HCT116 (cell line): ENCODE data around the gene WDR33. TPM values are rescaled to one million over a fixed set of nuclear protein-coding genes. Genes with fewer than 3 reads are reported as not detected.

ENCODE experiments used
- ATAC-seq: fragments of 200-7000 bp; cut with Tn5 transposase; 2 replicates; pipeline ENCODE4 v1.9.1; 2020; ENCODE audit warnings: mild to moderate bottlenecking, moderate library complexity
- BruUV-seq: library from RNA; stranded (reverse); fragments of 400-500 nt; replicated peaks from 2 replicates; lab custom pipeline; 2021; lab: Mats Ljungman, UMichigan
- CTCF ChIA-PET: fragments of 300-600 bp; sonication (Branson Sonifier 250); formaldehyde crosslinking; loops from one replicate; lab custom pipeline; 2021; ENCODE audit warnings: antibody characterized with exemption; lab: Charles Lee
- POLR2A ChIA-PET: fragments of 300-600, 350-600 bp; sonication (Branson Sonifier 250); formaldehyde crosslinking; loops from one replicate; lab custom pipeline; 2021; ENCODE audit warnings: antibody characterized with exemption; lab: Charles Lee
- RAD21 ChIA-PET, 2 experiments: fragments of 300-600 bp; sonication (Branson Sonifier 250); formaldehyde crosslinking; loops; one replicate each; lab custom pipeline; 2023; ENCODE audit warnings: low total read pairs in 2 of 2; ENCODE audit not compliant: uncharacterized antibody in 2 of 2, unreplicated experiment in 2 of 2, low non-redundant PET in 1 of 2; lab: Charles Lee
- DNase-seq: peaks from one replicate; pipeline ENCODE4 v3.0.0-alpha.2; 2010; ENCODE audit warnings: low read depth, low spot score
- H2AFZ ChIP-seq: fragments of 200-600 bp; shearing (Covaris generic), sonication (generic); 2 replicates; pipeline ENCODE4 v1.6.1; 2017; ENCODE audit warnings: low read depth, mixed run types, mixed read lengths, antibody characterized with exemption, low read length; ENCODE audit not compliant: poor library complexity, severe bottlenecking
- H3K27ac ChIP-seq: 2 replicates; pipeline ENCODE4 v1.5.1; 2012; ENCODE audit warnings: low read depth, low read length
- H3K27me3 ChIP-seq: fragments of 200-600 bp; sonication (generic); 2 replicates; pipeline ENCODE4 v1.6.1; 2016; ENCODE audit warnings: mixed run types, low read length, mixed read lengths; ENCODE audit not compliant: insufficient read depth
- H3K36me3 ChIP-seq, 2 experiments: fragments of 200-500 bp in 1 of 2; fragments of 200-600 bp in 1 of 2; sonication (Bioruptor generic) in 1 of 2; sonication (generic) in 1 of 2; 2 replicates each; pipeline versions ENCODE4 v1.5.1 to v1.6.1; 2014 to 2016; ENCODE audit warnings: low read length in 2 of 2, inconsistent platforms in 1 of 2, mixed read lengths in 1 of 2, mixed run types in 1 of 2; ENCODE audit not compliant: insufficient read depth in 2 of 2, control insufficient read depth in 1 of 2
- H3K4me1 ChIP-seq, 2 experiments: fragments of 200-600 bp in 1 of 2; sonication (generic) in 1 of 2; 2 replicates each; pipeline versions ENCODE4 v1.5.1 to v1.6.1; 2012 to 2017; ENCODE audit warnings: low read length in 2 of 2, inconsistent platforms in 1 of 2, mild to moderate bottlenecking in 1 of 2, mixed read lengths in 1 of 2, mixed run types in 1 of 2, moderate library complexity in 1 of 2; ENCODE audit not compliant: insufficient read depth in 2 of 2, control insufficient read depth in 1 of 2
- H3K4me2 ChIP-seq: fragments of 200-600 bp; sonication (generic); 2 replicates; pipeline ENCODE4 v1.6.1; 2017; ENCODE audit warnings: mixed run types, low read length, mixed read lengths
- H3K4me3 ChIP-seq, 2 experiments: fragments of 200-600 bp in 1 of 2; sonication (generic) in 1 of 2; replicated peaks in 1 of 2; 2 replicates each; pipeline ENCODE4 v1.5.1; 2011 to 2016; ENCODE audit warnings: low read length in 2 of 2, control low read depth in 1 of 2, low read depth in 1 of 2, mild to moderate bottlenecking in 1 of 2, mixed read lengths in 1 of 2, mixed run types in 1 of 2
- H3K79me2 ChIP-seq: fragments of 200-600 bp; sonication (generic); 2 replicates; pipeline ENCODE4 v1.6.1; 2017; ENCODE audit warnings: mild to moderate bottlenecking, mixed run types, low read length, moderate library complexity, mixed read lengths; ENCODE audit not compliant: insufficient read depth
- H3K9ac ChIP-seq: fragments of 200-600 bp; sonication (generic); 2 replicates; pipeline ENCODE4 v1.6.1; 2016; ENCODE audit warnings: low read length, mixed read lengths
- H3K9me2 ChIP-seq: fragments of 200-600 bp; sonication (generic), shearing (Covaris generic); 2 replicates; pipeline ENCODE4 v1.6.1; 2017; ENCODE audit warnings: mixed run types, mild to moderate bottlenecking, moderate library complexity; ENCODE audit not compliant: insufficient read depth
- H3K9me3 ChIP-seq, 2 experiments: fragments of 200-500 bp in 1 of 2; fragments of 200-600 bp in 1 of 2; sonication (Bioruptor generic) in 1 of 2; sonication (generic) in 1 of 2; 2 replicates each; pipeline ENCODE4 v1.6.1; 2014 to 2017; ENCODE audit warnings: low read length in 2 of 2, mixed read lengths in 2 of 2, inconsistent platforms in 1 of 2, low read depth in 1 of 2, mild to moderate bottlenecking in 1 of 2, mixed run types in 1 of 2, moderate library complexity in 1 of 2; ENCODE audit not compliant: control insufficient read depth in 1 of 2, insufficient read depth in 1 of 2
- H4K20me1 ChIP-seq: fragments of 200-600 bp; sonication (generic), shearing (Covaris generic); 2 replicates; pipeline ENCODE4 v1.6.1; 2017; ENCODE audit warnings: mixed run types, mild to moderate bottlenecking, moderate library complexity; ENCODE audit not compliant: insufficient read depth
- CEBPB ChIP-seq: IDR thresholded peaks from 2 replicates; pipeline ENCODE4 v1.6.1; 2012; ENCODE audit warnings: low read depth
- EGR1 ChIP-seq: IDR thresholded peaks from 2 replicates; pipeline ENCODE4 v1.6.1; 2012; ENCODE audit warnings: low read depth
- EZH2 ChIP-seq: fragments of 200-600 bp; sonication (generic); IDR thresholded peaks from 2 replicates; pipeline ENCODE4 v1.6.1; 2017; ENCODE audit warnings: antibody characterized with exemption, mixed run types
- FOSL1 ChIP-seq: IDR thresholded peaks from 2 replicates; pipeline ENCODE4 v1.6.1; 2012; ENCODE audit warnings: low read depth
- JUND ChIP-seq: IDR thresholded peaks from 2 replicates; pipeline ENCODE4 v1.6.1; 2012
- POLR2A ChIP-seq: IDR thresholded peaks from 2 replicates; pipeline ENCODE4 v1.7.0; 2011; ENCODE audit warnings: borderline replicate concordance; ENCODE audit not compliant: insufficient read depth, insufficient read length; ENCODE audit errors: extremely low read depth
- RAD21 ChIP-seq: IDR thresholded peaks from 2 replicates; pipeline ENCODE4 v1.6.1; 2012; ENCODE audit warnings: low read depth, mild to moderate bottlenecking
- SIN3A ChIP-seq: IDR thresholded peaks from 2 replicates; pipeline ENCODE4 v1.6.1; 2012; ENCODE audit warnings: low read depth
- SP1 ChIP-seq: IDR thresholded peaks from 2 replicates; pipeline ENCODE4 v1.6.1; 2012; ENCODE audit warnings: low read depth
- YY1 ChIP-seq: IDR thresholded peaks from 2 replicates; pipeline ENCODE4 v1.6.1; 2011; ENCODE audit warnings: low read length, low read depth, moderate library complexity, mild to moderate bottlenecking; ENCODE audit not compliant: insufficient replicate concordance; ENCODE audit errors: extremely low read depth
- ZFX ChIP-seq: fragments of 450-650 bp; IDR thresholded peaks from 2 replicates; pipeline ENCODE4 v1.6.1; 2017
- ZNF274 ChIP-seq: fragments of 200-500 bp; sonication (Bioruptor generic); IDR thresholded peaks from 2 replicates; pipeline ENCODE4 v1.6.1; 2014; ENCODE audit warnings: mild to moderate bottlenecking, low read depth, low read length, inconsistent platforms
- intact Hi-C: fragments of 100-400 bp; cut with micrococcal nuclease; formaldehyde crosslinking; loops from 2 replicates; pipeline ENCODE4 v1.10.0; 2022
- total RNA-seq: library from RNA; stranded (reverse); gene quantifications from one replicate; pipeline ENCODE4 v1.2.1, GENCODE V29; 2021; ENCODE audit not compliant: unreplicated experiment
- TF ChIP-seq, protein P1 (sequence below): IDR thresholded peaks from 2 replicates; pipeline ENCODE4 v1.6.1; 2012; ENCODE audit warnings: low read depth
- TF ChIP-seq, protein P2 (sequence below): IDR thresholded peaks from 2 replicates; pipeline ENCODE4 v1.6.1; 2012

The WDR33 gene
- total RNA-seq, 1 experiment from 2014 or later: 52.5 TPM

DNA sequence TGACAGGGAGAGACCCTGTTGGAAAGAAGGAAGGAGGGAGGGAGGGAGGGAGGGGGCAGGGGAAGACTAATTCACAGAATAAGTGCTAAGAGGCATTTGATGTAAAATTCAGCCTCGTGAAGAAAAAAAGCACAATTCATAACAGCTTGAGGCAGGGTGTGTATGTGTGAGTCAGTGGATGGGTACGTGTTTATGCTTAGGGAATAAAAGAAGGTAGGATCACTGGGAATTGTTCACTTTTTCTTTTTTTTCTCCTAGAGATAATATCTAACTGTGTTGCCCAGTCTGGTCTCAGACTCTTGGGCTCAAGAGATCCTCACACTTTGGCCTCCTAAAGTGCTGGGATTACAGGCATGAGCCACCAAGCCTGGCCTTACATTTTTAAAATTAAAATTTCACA is 39.2 kb downstream of the WDR33 start:
- Histone ChIP-seq H3K4me2 (no peak overlapping the region), H3K27me3 (no peaks in the 10 kb centered on the region), H3K36me3 (peaks cover 10 to 19% of the 10 kb centered on the region in 2 experiments; a peak in 3 of 4 replicates), H3K9me3 (no peaks in the 10 kb centered on the region), H3K27ac (no peak overlapping the region), H3K9me2 (no peaks in the 10 kb centered on the region), H3K4me1 (no peaks in the 10 kb centered on the region), H3K9ac (no peak overlapping the region), H3K79me2 (peaks cover 95% of the 10 kb centered on the region), H4K20me1 (peaks cover 4% of the 10 kb centered on the region), H3K4me3 (no peak overlapping the region), H2AFZ (no peak overlapping the region)
- no TSS peak for BruUV-seq
- no peak; the same call in 1 of the 2 replicates for ATAC-seq
- ChIA-PET CTCF (no interaction called here), POLR2A (no interaction called here), RAD21 (no interaction called here)
- intact Hi-C loops: no loop called here
- no peak for DNase-seq
- TF ChIP-seq ZNF274 (no peak), YY1 (no peak), RAD21 (no peak), FOSL1 (no peak), EGR1 (no peak), EZH2 (no peak), SP1 (no peak), POLR2A (no peak), JUND (no peak), CEBPB (no peak), SIN3A (no peak), ZFX (no peak)
- TF ChIP-seq, protein P1, sequence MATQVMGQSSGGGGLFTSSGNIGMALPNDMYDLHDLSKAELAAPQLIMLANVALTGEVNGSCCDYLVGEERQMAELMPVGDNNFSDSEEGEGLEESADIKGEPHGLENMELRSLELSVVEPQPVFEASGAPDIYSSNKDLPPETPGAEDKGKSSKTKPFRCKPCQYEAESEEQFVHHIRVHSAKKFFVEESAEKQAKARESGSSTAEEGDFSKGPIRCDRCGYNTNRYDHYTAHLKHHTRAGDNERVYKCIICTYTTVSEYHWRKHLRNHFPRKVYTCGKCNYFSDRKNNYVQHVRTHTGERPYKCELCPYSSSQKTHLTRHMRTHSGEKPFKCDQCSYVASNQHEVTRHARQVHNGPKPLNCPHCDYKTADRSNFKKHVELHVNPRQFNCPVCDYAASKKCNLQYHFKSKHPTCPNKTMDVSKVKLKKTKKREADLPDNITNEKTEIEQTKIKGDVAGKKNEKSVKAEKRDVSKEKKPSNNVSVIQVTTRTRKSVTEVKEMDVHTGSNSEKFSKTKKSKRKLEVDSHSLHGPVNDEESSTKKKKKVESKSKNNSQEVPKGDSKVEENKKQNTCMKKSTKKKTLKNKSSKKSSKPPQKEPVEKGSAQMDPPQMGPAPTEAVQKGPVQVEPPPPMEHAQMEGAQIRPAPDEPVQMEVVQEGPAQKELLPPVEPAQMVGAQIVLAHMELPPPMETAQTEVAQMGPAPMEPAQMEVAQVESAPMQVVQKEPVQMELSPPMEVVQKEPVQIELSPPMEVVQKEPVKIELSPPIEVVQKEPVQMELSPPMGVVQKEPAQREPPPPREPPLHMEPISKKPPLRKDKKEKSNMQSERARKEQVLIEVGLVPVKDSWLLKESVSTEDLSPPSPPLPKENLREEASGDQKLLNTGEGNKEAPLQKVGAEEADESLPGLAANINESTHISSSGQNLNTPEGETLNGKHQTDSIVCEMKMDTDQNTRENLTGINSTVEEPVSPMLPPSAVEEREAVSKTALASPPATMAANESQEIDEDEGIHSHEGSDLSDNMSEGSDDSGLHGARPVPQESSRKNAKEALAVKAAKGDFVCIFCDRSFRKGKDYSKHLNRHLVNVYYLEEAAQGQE: no peak
- TF ChIP-seq, protein P2, sequence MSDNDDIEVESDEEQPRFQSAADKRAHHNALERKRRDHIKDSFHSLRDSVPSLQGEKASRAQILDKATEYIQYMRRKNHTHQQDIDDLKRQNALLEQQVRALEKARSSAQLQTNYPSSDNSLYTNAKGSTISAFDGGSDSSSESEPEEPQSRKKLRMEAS: no peak
